ENCODE measurements around the gene AHCYL1.

DNA sequence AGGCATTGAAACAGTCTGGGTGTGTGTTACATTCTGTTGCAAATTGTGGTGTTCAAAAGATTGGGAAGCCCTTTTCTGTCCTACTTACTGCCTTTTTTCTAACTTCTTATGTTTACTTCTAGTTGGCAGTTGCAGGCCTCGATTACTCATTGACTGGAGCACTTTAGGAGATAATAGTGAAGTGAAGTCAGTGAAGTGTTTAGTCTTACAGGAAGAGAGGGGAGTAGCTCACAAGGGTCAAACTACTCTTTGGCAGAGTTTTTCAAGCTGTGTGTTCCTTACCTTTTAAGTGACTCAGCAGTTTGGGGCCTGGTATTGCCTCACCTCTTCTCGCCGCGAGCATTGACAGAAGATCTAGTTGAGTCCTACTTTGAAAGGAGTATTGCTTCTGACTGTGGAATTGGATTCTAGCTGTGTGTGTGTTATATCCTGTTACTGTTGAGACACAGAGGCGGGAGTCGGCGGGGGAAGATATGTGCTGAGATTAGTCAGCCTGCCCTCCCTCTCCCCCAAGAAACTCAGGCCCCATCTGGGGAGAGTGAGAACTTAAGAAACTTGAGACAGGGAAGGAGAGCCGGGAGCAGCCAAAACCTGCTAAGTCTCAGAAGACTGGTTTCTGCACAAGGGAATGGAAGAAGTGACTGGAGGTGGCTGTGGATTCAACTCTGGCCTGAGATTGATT is 19.3 kb downstream of the AHCYL1 start:
- TF ChIP-seq EZH2 (IDR thresholded peaks at IDR 0.05; ENCODE audit: low read depth): no peak
- TF ChIP-seq, protein P1, sequence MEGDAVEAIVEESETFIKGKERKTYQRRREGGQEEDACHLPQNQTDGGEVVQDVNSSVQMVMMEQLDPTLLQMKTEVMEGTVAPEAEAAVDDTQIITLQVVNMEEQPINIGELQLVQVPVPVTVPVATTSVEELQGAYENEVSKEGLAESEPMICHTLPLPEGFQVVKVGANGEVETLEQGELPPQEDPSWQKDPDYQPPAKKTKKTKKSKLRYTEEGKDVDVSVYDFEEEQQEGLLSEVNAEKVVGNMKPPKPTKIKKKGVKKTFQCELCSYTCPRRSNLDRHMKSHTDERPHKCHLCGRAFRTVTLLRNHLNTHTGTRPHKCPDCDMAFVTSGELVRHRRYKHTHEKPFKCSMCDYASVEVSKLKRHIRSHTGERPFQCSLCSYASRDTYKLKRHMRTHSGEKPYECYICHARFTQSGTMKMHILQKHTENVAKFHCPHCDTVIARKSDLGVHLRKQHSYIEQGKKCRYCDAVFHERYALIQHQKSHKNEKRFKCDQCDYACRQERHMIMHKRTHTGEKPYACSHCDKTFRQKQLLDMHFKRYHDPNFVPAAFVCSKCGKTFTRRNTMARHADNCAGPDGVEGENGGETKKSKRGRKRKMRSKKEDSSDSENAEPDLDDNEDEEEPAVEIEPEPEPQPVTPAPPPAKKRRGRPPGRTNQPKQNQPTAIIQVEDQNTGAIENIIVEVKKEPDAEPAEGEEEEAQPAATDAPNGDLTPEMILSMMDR (conservative IDR thresholded peaks at IDR 0.05): no peak
